GM21447 (cell line): ENCODE results near the gene ATP10B.
"Not testable (repeated sequence)": the region's sequence is repeated elsewhere in the genome, so short reads cannot be mapped to it uniquely, and the experiment has no call there.

ENCODE experiments used
- ATAC-seq: cut with Tn5 transposase; IDR thresholded peaks from one replicate; pipeline ENCODE4 v1.9.1; 2021; ENCODE audit not compliant: unreplicated experiment

ATP10B gene

GRCh38 chr5:160833806-160834205, 18.2 kb downstream of the ATP10B start:
- no peak for ATAC-seq

DNA sequence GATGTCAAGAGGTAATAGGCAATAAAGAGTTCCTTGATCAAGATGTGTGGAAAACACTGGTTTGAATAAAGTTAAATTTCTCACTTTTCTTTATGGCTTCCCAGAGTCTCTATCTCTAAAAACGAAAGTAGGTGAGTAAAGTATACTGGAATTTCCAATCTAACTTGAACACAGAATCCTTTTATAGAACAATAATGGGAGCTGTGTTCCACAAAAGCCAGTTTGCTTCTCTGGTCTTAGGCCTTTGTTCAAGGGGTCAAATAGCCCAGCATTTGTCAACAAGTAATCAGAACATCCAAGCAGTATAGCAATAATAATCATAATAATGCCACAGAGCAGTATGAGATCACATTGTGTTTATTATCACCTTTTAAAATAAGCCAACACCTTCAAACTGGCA, 20.2 kb downstream of the ATP10B start:
- no peak for ATAC-seq

DNA sequence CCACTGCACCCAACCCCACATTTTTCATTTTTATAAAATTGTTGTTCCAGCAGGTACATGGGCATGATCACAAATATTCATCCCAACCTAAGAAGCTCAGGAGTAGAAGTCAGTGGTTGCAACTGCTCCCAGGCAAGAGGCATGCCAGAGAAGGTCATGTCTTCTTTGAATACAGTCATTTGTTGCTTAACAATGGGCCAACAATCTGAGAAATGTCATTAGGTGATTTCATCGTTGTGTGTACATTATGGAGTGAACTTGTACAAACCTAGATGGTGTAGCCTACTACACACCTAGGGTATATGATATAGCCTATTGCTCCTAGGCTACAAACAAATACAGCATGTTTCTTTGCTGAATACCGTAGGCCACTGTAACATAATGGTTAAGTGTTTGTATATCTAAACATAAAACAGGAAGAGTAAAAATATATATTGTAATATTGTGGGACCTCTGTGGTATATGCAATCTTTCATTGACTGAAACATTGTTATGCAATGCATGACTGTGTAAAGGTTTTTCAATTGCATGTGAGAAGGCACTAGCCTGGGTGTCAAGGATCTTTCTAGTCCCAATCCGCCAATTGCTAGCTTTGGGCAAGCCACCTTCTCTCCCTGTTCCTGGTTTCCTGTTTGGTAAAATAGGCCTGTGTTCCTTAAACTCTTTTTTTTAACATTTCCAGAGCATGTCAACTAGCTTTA, 27.6 kb downstream of the ATP10B start:
- no peak for ATAC-seq

DNA sequence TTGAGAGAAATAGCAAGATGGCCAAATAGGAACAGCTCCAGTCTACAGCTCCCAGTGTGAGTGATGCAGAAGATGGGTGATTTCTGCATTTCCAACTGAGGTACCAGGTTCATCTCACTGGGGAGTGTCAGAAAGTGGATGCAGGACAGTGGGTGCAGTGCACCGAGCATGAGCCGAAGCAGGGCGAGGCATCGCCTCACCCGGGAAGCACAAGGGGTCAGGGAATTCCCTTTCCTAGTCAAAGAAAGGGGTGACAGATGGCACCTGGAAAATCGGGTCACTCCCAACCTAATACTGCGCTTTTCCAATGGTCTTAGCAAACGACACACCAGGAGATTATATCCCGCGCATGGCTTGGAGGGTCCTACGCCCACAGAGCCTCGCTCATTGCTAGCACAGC, 39.0 kb downstream of the ATP10B start:
- not testable (repeated sequence) for ATAC-seq

GRCh38 chr5:160805376-160805775, 46.6 kb downstream of the ATP10B start:
- no peak for ATAC-seq

- ATAC-seq, result no peak
Measured at GRCh38 chr5:160802592-160802991, 49.4 kb downstream of the ATP10B start.

GRCh38 chr5:160800375-160801275, 51.4 kb downstream of the ATP10B start:
- no peak for ATAC-seq

DNA sequence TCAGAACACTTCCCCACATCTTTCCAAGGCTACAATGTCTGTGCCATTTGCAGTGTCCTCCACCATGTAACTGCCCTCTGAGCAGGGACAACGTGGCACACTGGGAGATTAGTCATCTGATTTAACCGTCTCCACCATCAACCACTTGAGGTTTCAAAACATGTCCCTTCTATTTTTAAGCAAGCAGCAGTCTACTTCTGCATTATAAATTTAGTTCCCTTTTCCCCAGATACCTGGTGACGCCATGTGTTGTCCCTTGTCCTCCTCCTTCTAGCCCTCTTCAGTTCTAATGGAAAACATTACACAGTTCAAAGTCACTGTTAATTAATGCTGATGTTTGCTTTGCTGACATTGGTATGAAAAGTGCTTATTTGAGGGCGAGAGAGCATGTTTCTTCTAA, 52.8 kb downstream of the ATP10B start:
- ATAC-seq, result peak; percentile 68

DNA sequence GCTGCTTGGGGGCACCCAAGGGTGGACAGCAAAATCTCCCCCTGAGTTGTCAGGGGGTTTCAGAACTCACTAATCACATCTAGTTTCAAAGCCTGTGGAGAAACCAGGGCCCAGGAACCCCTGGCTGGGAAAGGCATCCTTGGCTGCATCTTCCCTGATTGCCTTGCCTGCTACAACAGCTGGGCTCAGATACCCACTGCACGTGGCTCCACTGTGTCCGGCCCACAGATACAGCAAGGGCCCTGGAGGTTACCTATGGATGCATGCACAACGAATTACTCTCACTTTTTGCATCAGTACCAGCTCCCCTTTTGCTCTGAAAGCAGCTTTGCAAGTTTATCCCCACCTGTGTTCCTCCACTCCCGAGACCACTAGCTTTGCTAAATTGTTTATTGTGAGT, 55.0 kb downstream of the ATP10B start:
- no peak for ATAC-seq

DNA sequence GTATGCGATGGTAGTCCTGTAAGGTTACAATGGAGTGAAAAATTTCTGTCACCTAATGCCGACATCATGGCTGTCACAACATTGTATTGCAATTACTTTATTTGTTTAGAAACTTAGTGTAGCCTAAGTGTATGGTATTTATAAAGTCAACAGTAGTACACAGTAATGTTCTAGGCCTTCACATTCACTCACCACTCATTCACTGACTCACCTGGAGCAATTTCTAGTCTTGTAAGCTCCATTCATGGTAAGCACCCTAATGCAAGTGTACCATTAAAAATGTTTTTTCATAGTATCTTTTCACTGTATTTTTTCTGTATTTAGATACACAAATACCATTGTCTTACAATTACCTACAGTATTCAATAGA, 58.5 kb downstream of the ATP10B start:
- ATAC-seq, result no peak

GRCh38 chr5:160792732-160793529, 59.1 kb downstream of the ATP10B start:
- ATAC-seq, result no peak

DNA sequence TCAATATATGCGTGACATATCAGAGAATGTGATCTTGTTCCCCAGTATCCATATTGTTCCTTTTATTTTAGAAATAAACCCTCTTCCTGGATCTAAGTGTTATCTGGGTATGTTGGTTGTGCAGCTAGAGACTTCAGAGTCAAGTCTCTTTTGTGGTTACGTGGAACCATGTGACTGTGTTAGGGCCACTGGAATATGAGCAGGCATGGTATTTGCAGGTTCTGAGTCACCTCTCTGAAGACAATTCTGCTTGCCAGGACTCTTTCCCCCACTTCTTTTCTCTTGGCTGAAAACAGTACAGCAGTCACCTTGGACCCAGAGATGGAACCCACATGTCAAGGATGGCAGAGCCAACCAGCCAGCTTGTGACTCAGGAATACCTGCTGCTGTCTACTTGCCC, 59.7 kb downstream of the ATP10B start:
- no peak for ATAC-seq

DNA sequence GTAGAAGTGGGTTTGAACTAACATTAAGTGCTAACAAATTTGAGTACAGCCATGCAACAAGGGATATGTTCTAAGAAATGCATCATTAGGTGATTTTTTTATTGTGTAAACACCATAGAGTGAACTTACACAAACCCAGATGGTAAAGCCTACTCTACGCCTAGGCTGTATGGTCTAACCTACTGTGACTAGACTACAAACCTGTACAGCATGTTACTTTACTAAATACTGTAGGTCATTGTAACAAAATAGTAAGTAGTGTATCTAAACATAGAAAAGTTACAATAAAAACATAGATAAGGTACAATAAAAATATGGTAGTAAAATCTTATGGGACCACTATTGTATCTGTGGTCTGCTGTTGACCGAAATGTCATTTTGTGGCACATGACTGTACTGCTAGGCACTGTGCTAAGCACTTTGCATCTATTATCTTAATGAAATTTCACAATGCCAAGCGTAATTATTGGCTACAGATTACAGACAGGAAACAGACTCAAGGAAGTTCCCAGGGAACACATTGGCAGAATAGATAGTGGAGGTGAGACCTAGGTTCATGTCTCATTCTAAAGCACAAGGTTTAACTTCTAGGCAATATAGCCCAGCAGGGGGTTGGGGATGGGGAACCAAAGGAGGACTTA, 62.7 kb downstream of the ATP10B start:
- ATAC-seq, result no peak

- no peak for ATAC-seq
Measured at GRCh38 chr5:160788102-160788660, 63.8 kb downstream of the ATP10B start.

GRCh38 chr5:160787240-160787639, 64.8 kb downstream of the ATP10B start:
- no peak for ATAC-seq

- no peak for ATAC-seq
Measured at GRCh38 chr5:160774666-160775315, 77.2 kb downstream of the ATP10B start.

GRCh38 chr5:160773646-160774410, 78.2 kb downstream of the ATP10B start:
- no peak for ATAC-seq

GRCh38 chr5:160772854-160773253, 79.2 kb downstream of the ATP10B start:
- no peak for ATAC-seq

DNA sequence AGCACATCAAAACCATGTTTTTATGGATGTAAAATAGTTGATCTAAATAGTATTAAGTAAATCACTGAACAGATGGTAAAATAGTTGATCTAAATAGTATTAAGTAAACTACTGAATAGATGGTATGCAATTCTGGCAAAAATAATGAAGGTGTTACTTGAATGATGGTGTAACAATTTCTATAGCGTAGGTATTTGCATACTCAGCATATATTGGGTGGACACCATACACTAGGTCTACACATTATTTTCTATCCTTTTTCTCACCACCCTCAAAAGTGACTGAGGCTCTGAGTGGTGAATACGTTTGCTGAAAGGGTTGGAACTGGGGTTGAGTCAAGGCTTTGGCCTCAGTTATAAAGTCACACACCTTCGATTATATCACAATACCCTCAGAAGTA, 81.3 kb downstream of the ATP10B start:
- ATAC-seq, result no peak

DNA sequence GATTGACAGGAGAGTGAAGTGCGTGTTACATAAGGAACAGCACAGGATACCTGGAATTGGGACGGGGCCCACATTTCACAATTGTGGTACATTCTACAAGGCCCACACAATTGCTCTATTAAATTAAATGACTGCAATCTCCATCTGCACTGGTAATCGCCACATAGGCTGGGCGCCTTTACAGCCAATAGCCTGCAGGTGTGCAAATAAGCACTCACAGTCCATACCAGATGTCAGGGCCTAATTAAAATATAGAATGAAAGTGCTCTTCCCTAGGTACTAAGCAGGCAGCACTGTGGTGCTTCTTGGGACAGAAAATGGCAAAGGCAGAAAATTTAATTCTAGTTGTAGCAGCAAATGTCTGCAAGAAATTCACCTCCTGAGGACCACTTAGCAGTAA, 82.7 kb downstream of the ATP10B start:
- ATAC-seq, result no peak
